ENCODE results near the gene RELT.

DNA sequence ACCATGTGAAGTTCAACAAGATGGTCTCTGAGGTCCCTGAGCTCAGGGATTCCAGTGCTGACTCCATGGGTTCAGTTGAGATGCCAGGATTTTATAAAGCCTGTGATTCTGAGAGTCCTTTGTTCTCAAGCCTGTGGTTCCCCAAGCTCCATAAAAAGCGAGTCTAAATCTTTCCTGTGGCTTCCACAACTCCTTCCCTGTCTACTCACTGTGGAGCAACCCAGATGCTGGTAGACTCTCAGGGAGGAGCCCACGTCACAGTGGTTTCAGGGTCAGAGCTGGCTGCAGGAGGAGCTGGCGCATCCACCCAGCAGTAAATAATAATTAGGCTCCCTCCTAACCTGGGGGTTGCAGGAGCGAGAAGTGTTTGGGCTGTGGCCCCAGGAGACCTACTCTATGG lies 2.0 kb upstream of the RELT start:
- TF ChIP-seq, protein P1, sequence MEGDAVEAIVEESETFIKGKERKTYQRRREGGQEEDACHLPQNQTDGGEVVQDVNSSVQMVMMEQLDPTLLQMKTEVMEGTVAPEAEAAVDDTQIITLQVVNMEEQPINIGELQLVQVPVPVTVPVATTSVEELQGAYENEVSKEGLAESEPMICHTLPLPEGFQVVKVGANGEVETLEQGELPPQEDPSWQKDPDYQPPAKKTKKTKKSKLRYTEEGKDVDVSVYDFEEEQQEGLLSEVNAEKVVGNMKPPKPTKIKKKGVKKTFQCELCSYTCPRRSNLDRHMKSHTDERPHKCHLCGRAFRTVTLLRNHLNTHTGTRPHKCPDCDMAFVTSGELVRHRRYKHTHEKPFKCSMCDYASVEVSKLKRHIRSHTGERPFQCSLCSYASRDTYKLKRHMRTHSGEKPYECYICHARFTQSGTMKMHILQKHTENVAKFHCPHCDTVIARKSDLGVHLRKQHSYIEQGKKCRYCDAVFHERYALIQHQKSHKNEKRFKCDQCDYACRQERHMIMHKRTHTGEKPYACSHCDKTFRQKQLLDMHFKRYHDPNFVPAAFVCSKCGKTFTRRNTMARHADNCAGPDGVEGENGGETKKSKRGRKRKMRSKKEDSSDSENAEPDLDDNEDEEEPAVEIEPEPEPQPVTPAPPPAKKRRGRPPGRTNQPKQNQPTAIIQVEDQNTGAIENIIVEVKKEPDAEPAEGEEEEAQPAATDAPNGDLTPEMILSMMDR (IDR thresholded peaks at IDR 0.05), result no peak
- no peak for TF ChIP-seq POLR2A (IDR thresholded peaks at IDR 0.05)
